ENCODE data around the gene ADRA1B.

DNA sequence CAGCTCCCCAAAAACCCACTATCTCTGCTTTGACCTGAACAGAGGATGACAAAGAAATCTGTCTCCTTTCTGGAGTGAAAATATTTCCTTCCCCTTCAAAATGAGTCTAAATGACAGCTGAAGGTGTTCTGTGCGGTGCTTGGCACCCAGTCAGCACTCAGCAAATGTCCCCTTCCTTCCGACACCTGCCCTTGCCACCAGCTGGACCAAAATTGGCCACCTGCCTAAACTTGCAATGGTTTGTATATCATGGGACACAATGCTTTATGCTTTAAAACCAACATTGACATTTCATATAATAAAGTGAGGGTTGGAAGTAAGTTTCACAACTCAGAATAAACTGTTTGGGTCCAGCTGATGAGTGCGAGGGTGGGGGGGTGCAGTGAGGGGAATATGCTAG is 85.2 kb downstream of the ADRA1B start:
- TF ChIP-seq TAF1 (IDR thresholded peaks at IDR 0.05; ENCODE audit: borderline replicate concordance, insufficient read depth, low read length) (no peak), POLR2AphosphoS5 (IDR thresholded peaks at IDR 0.05; ENCODE audit: low read depth, low read length) (no peak), SIN3A (IDR thresholded peaks at IDR 0.05; ENCODE audit: borderline replicate concordance, insufficient read depth, low read length) (no peak), REST (IDR thresholded peaks at IDR 0.05; ENCODE audit: insufficient read depth in 1 of 2, low read depth in 2 of 2, low read length in 2 of 2) (no peak)
